ENCODE data around the gene SPDEF. TPM values are rescaled to one million over a fixed set of nuclear protein-coding genes. Genes with fewer than 3 reads are reported as not detected.

The SPDEF gene
- total and polyA plus RNA-seq, 2 of the 13 experiments (the other 11 are each of a cell fraction or from before 2014, with no cell fraction given), result not detected

GRCh38 chr6:34526992-34527728, 29.0 kb downstream of the SPDEF start (continued):
- TF ChIP-seq E2F5 (CRISPR knock-in tag; conservative IDR thresholded peaks at IDR 0.05), result peak; percentile 39; the same call in 1 of the 2 replicates
- TF ChIP-seq SETDB1 (CRISPR knock-in tag; IDR thresholded peaks at IDR 0.05; ENCODE audit: borderline replicate concordance), result 0 out of 2 replicates have a peak, but pooled peaks have one; percentile 34
- TF ChIP-seq RNF2 (conservative IDR thresholded peaks at IDR 0.05; ENCODE audit: low read depth), result no peak
- no peak for TF ChIP-seq PTBP1 (IDR thresholded peaks at IDR 0.05; ENCODE audit: low read depth, low read length, poor library complexity, severe bottlenecking)
- peak; percentile 55; the same call in 1 of the 2 replicates for TF ChIP-seq SMC3 (IDR thresholded peaks at IDR 0.05; ENCODE audit: low read length)
- TF ChIP-seq RBFOX2 (IDR thresholded peaks at IDR 0.05; ENCODE audit: low read depth, low read length), result no peak
- no peak for TF ChIP-seq ZNF333 (CRISPR knock-in tag; IDR thresholded peaks at IDR 0.05; ENCODE audit: borderline replicate concordance)
- TF ChIP-seq PHF20 (CRISPR knock-in tag; IDR thresholded peaks at IDR 0.05), result peak; percentile 55; the same call in 1 of the 2 replicates
- peak; percentile 72; the same call in 1 of the 2 replicates for TF ChIP-seq ZSCAN21 (CRISPR knock-in tag; IDR thresholded peaks at IDR 0.05; ENCODE audit: borderline replicate concordance)
- TF ChIP-seq ZNF772 (CRISPR knock-in tag; IDR thresholded peaks at IDR 0.05), result peak; percentile 75; the same call in 1 of the 2 replicates
- TF ChIP-seq SMARCC2 (IDR thresholded peaks at IDR 0.05), result no peak
- TF ChIP-seq ZBTB7B (CRISPR knock-in tag; IDR thresholded peaks at IDR 0.05), result peak; percentile 77; the same call in 1 of the 2 replicates
- no peak for TF ChIP-seq KDM4B (CRISPR knock-in tag; IDR thresholded peaks at IDR 0.05)
- 0 out of 2 replicates have a peak, but pooled peaks have one; percentile 23 for TF ChIP-seq JUN (CRISPR knock-in tag; IDR thresholded peaks at IDR 0.05)
- TF ChIP-seq NR1H2 (CRISPR knock-in tag; IDR thresholded peaks at IDR 0.05; ENCODE audit: borderline replicate concordance, low read depth), result no peak
- TF ChIP-seq, protein P1, sequence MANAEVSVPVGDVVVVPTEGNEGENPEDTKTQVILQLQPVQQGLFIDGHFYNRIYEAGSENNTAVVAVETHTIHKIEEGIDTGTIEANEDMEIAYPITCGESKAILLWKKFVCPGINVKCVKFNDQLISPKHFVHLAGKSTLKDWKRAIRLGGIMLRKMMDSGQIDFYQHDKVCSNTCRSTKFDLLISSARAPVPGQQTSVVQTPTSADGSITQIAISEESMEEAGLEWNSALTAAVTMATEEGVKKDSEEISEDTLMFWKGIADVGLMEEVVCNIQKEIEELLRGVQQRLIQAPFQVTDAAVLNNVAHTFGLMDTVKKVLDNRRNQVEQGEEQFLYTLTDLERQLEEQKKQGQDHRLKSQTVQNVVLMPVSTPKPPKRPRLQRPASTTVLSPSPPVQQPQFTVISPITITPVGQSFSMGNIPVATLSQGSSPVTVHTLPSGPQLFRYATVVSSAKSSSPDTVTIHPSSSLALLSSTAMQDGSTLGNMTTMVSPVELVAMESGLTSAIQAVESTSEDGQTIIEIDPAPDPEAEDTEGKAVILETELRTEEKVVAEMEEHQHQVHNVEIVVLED (CRISPR knock-in tag; IDR thresholded peaks at IDR 0.05; ENCODE audit: borderline replicate concordance), result peak; percentile 54; the same call in 1 of the 2 replicates
- TF ChIP-seq ZNF17 (CRISPR knock-in tag; IDR thresholded peaks at IDR 0.05), result no peak
- TF ChIP-seq KLF11 (CRISPR knock-in tag; IDR thresholded peaks at IDR 0.05), result peak; percentile 64; the same call in 1 of the 2 replicates
- TF ChIP-seq KDM2A (CRISPR knock-in tag; IDR thresholded peaks at IDR 0.05; ENCODE audit: borderline replicate concordance, low read depth), result peak; percentile 79
- peak; percentile 85 for TF ChIP-seq ZNF792 (CRISPR knock-in tag; IDR thresholded peaks at IDR 0.05)
- no peak for TF ChIP-seq TRIM24 (CRISPR knock-in tag; IDR thresholded peaks at IDR 0.05)
- 0 out of 2 replicates have a peak, but pooled peaks have one; percentile 49 for TF ChIP-seq ZNF558 (CRISPR knock-in tag; IDR thresholded peaks at IDR 0.05; ENCODE audit: borderline replicate concordance)
- peak; percentile 73; the same call in 1 of the 2 replicates for TF ChIP-seq MAZ (IDR thresholded peaks at IDR 0.05; ENCODE audit: borderline replicate concordance, low read depth, low read length)
- peak; percentile 89 for TF ChIP-seq MAZ (CRISPR knock-in tag; IDR thresholded peaks at IDR 0.05; ENCODE audit: low read depth)
- TF ChIP-seq ZNF773 (CRISPR knock-in tag; IDR thresholded peaks at IDR 0.05; ENCODE audit: borderline replicate concordance), result no peak
- TF ChIP-seq ZNF160 (CRISPR knock-in tag; IDR thresholded peaks at IDR 0.05), result 0 out of 2 replicates have a peak, but pooled peaks have one; percentile 65

Data from HepG2 (cell line).